Body of pancreas (tissue), 4 donors: ENCODE data around the gene PLCG2.

Experiments
- CTCF ChIP-seq, 7 experiments: fragments of 450-650 bp in 4 of 7; fragments of 200-600 bp in 3 of 7; sonication (generic) in 3 of 7; IDR thresholded peaks; one replicate each; pipeline ENCODE4 v1.5.1; 2016 to 2019; ENCODE audit warnings: antibody characterized with exemption in 7 of 7
- POLR2A ChIP-seq, 3 donors: fragments of 450-650 bp; IDR thresholded peaks; one replicate each; pipeline ENCODE4 v1.6.1; 2016; ENCODE audit warnings: antibody characterized with exemption in 3 of 3, mild to moderate bottlenecking in 2 of 3

GRCh38 chr16:81746566-81746965, 32.5 kb upstream of the PLCG2 start:
- TF ChIP-seq CTCF (IDR thresholded peaks at IDR 0.05) (no peak), POLR2A (IDR thresholded peaks at IDR 0.05) (no peak)
